PC-3 (cell line): ENCODE measurements around the gene QRICH1.

Source experiments
- EZH2 ChIP-seq: fragments of 300-600 bp; sonication (generic); IDR thresholded peaks from one replicate; pipeline ENCODE4 v1.6.1; 2017; ENCODE audit warnings: antibody characterized with exemption, mild to moderate bottlenecking, low read length; ENCODE audit not compliant: unreplicated experiment
- EZH2phosphoT487 ChIP-seq: fragments of 300-600 bp; sonication (generic); IDR thresholded peaks from 2 replicates; pipeline ENCODE4 v1.6.1; 2018; ENCODE audit warnings: mild to moderate bottlenecking, antibody characterized with exemption, low read length, borderline replicate concordance
- TF ChIP-seq, protein P1 (sequence below): fragments of 300-600 bp; sonication (generic); conservative IDR thresholded peaks from 2 replicates; pipeline ENCODE4 v1.5.1; 2017; ENCODE audit warnings: antibody characterized with exemption, low read depth, mild to moderate bottlenecking, low read length

DNA sequence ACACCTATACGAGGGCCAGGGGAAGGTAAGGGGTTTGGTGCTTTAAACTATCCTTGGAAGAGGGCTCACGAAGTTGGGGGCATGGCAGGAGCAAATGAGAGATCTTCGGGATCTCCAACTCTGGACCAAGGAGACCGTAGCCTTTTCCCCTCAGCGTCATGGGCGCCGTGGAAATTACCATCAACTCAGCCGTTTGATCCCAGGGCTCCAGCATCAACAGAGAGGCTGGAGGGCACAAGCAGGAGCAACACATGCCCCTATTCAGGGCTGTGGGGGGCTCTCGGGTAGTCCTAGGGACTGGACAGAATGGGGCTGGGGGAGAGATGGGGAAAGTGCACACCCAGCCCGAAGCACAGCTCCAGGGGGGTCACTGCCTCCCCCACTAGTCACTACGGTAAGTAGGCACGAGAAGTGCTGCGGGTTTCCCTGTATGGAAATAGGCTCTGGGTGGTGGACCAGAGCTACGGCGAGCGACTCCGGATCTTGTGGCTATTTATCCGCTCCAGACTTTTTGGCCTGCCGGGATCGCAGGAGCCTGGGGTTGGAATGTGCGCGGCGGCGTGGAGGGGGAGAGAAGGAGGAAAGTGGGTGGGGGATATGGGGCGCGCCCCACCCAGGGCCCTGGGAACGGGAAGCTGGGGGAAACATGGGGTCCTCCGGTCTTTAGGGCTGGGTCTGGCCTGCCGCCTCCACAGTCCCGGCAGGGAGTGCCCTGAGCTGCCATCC, 39.5 kb upstream of the QRICH1 start:
- TF ChIP-seq, protein P1, sequence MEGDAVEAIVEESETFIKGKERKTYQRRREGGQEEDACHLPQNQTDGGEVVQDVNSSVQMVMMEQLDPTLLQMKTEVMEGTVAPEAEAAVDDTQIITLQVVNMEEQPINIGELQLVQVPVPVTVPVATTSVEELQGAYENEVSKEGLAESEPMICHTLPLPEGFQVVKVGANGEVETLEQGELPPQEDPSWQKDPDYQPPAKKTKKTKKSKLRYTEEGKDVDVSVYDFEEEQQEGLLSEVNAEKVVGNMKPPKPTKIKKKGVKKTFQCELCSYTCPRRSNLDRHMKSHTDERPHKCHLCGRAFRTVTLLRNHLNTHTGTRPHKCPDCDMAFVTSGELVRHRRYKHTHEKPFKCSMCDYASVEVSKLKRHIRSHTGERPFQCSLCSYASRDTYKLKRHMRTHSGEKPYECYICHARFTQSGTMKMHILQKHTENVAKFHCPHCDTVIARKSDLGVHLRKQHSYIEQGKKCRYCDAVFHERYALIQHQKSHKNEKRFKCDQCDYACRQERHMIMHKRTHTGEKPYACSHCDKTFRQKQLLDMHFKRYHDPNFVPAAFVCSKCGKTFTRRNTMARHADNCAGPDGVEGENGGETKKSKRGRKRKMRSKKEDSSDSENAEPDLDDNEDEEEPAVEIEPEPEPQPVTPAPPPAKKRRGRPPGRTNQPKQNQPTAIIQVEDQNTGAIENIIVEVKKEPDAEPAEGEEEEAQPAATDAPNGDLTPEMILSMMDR = no peak
- TF ChIP-seq EZH2phosphoT487 (no peak), EZH2 (no peak)
